H1 (cell line): ENCODE data around the gene PAXX. TPM values are rescaled to one million over a fixed set of nuclear protein-coding genes. Genes with fewer than 3 reads are reported as not detected.

Experiments used
- CTCF ChIA-PET: fragments of 300-600 bp; sonication (Branson Sonifier 250); formaldehyde crosslinking; loops from one replicate; lab custom pipeline; 2021; ENCODE audit not compliant: partially characterized antibody; lab: Charles Lee
- POLR2A ChIA-PET: fragments of 300-600 bp; sonication (Branson Sonifier 250); formaldehyde crosslinking; loops from one replicate; lab custom pipeline; 2021; ENCODE audit warnings: inconsistent platforms; ENCODE audit not compliant: partially characterized antibody; lab: Charles Lee
- DNase-seq, 2 experiments: peaks; one replicate each; pipeline versions ENCODE4 v3.0.0 to v3.0.0-alpha.2; 2010 to 2022; ENCODE audit warnings: low spot score in 2 of 2, low read depth in 1 of 2, mixed read lengths in 1 of 2
- FAIRE-seq: peaks from 2 replicates; lab custom pipeline; 2011; peaks lifted over from hg19 to GRCh38; lab: Jason Lieb, UNC
- H2AFZ ChIP-seq: 2 replicates; pipeline ENCODE4 v1.8.1; 2012; ENCODE audit warnings: low read length, inconsistent platforms
- H2AK5ac ChIP-seq: 2 replicates; pipeline ENCODE4 v1.6.1; 2013; ENCODE audit warnings: low read depth, low read length
- H2BK120ac ChIP-seq: replicated peaks from 2 replicates; pipeline ENCODE3; 2013; ENCODE audit warnings: low read depth, low read length, inconsistent platforms
- H2BK12ac ChIP-seq: 2 replicates; pipeline ENCODE4 v1.6.1; 2013; ENCODE audit warnings: low read depth, low read length
- H2BK15ac ChIP-seq: 2 replicates; pipeline ENCODE4 v1.6.1; 2013; ENCODE audit warnings: low read length
- H2BK20ac ChIP-seq: 2 replicates; pipeline ENCODE4 v1.6.1; 2013; ENCODE audit warnings: low read length
- H2BK5ac ChIP-seq: 2 replicates; pipeline ENCODE4 v1.6.1; 2013; ENCODE audit warnings: low read depth, low read length
- H3K14ac ChIP-seq: 2 replicates; pipeline ENCODE4 v1.6.1; 2013; ENCODE audit warnings: inconsistent platforms; ENCODE audit not compliant: insufficient read length
- H3K18ac ChIP-seq: 2 replicates; pipeline ENCODE4 v1.6.1; 2013; ENCODE audit warnings: low read length; ENCODE audit errors: extremely low read depth
- H3K23ac ChIP-seq: 2 replicates; pipeline ENCODE4 v1.6.1; 2013; ENCODE audit warnings: inconsistent platforms; ENCODE audit not compliant: insufficient read length
- H3K23me2 ChIP-seq: 2 replicates; pipeline ENCODE4 v1.6.1; 2013; ENCODE audit warnings: low read depth, low read length
- H3K27ac ChIP-seq: 2 replicates; pipeline ENCODE4 v1.6.1; 2011; ENCODE audit warnings: low read depth, low read length, inconsistent platforms
- H3K27me3 ChIP-seq, 4 experiments: replicated peaks in 1 of 4; 1 replicate in 1 of 4; 2 replicates in 3 of 4; pipeline versions ENCODE4 v1.6.1 to v1.8.1; 2011 to 2013; ENCODE audit warnings: low read length in 3 of 4, mild to moderate bottlenecking in 3 of 4, inconsistent platforms in 2 of 4, mixed read lengths in 2 of 4, moderate library complexity in 1 of 4; ENCODE audit not compliant: control insufficient read depth in 3 of 4, insufficient read depth in 3 of 4; ENCODE audit errors: extremely low read depth in 1 of 4
- H3K36me3 ChIP-seq, 4 experiments: 2 replicates each; pipeline versions ENCODE4 v1.6.1 to v1.8.1; 2011 to 2013; ENCODE audit warnings: mild to moderate bottlenecking in 4 of 4, low read length in 3 of 4, moderate library complexity in 2 of 4, control low read depth in 1 of 4, inconsistent platforms in 1 of 4; ENCODE audit not compliant: insufficient read depth in 4 of 4, control insufficient read depth in 2 of 4
- H3K4ac ChIP-seq: replicated peaks from 2 replicates; pipeline ENCODE3; 2013; ENCODE audit warnings: low read length, low read depth, mixed read lengths, inconsistent platforms; ENCODE audit not compliant: insufficient read length
- H3K4me1 ChIP-seq, 4 experiments: replicated peaks in 1 of 4; 1 replicate in 1 of 4; 2 replicates in 3 of 4; pipeline versions ENCODE4 v1.6.1 to v1.8.1; 2011 to 2013; ENCODE audit warnings: low read length in 3 of 4, inconsistent platforms in 2 of 4, mixed read lengths in 1 of 4; ENCODE audit not compliant: insufficient read depth in 4 of 4, control insufficient read depth in 3 of 4
- H3K4me2 ChIP-seq, 2 experiments: 2 replicates each; pipeline versions ENCODE4 v1.6.1 to v1.8.1; 2011 to 2013; ENCODE audit warnings: low read depth in 2 of 2, low read length in 2 of 2, control low read depth in 1 of 2, inconsistent platforms in 1 of 2, mild to moderate bottlenecking in 1 of 2; ENCODE audit not compliant: insufficient read depth in 1 of 2
- H3K4me3 ChIP-seq, 4 experiments: fragments of 200-600, 300-600 bp in 1 of 4; sonication (generic), shearing (Covaris generic), sonication (Bioruptor Twin) in 1 of 4; 2 replicates each; pipeline versions ENCODE4 v1.5.1 to v1.8.1; 2011 to 2016; ENCODE audit warnings: low read length in 4 of 4, low read depth in 3 of 4, control low read depth in 2 of 4, inconsistent platforms in 2 of 4, mild to moderate bottlenecking in 2 of 4, mixed read lengths in 1 of 4, moderate library complexity in 1 of 4; ENCODE audit not compliant: insufficient read depth in 2 of 4; ENCODE audit errors: extremely low read depth in 1 of 4
- H3K56ac ChIP-seq: replicated peaks from 2 replicates; pipeline ENCODE3; 2013; ENCODE audit warnings: low read depth, mild to moderate bottlenecking, mixed read lengths, low read length, inconsistent platforms; ENCODE audit not compliant: insufficient read length
- H3K79me1 ChIP-seq: 2 replicates; pipeline ENCODE4 v1.6.1; 2013; ENCODE audit warnings: low read depth, low read length, control low read depth
- H3K79me2 ChIP-seq, 2 experiments: 2 replicates each; pipeline versions ENCODE4 v1.6.1 to v1.8.1; 2012 to 2013; ENCODE audit warnings: low read length in 2 of 2, mild to moderate bottlenecking in 2 of 2, inconsistent platforms in 1 of 2; ENCODE audit not compliant: insufficient read depth in 2 of 2, control insufficient read depth in 1 of 2
- H3K9ac ChIP-seq, 4 experiments: replicated peaks in 1 of 4; 1 replicate in 1 of 4; 2 replicates in 3 of 4; pipeline versions ENCODE4 v1.6.1 to v1.8.1; 2011 to 2013; ENCODE audit warnings: low read depth in 3 of 4, low read length in 3 of 4, control low read depth in 2 of 4, mild to moderate bottlenecking in 2 of 4, moderate library complexity in 2 of 4, inconsistent platforms in 1 of 4; ENCODE audit errors: extremely low read depth in 1 of 4
- H3K9me3 ChIP-seq, 2 experiments: 2 replicates each; pipeline versions ENCODE4 v1.6.1 to v1.8.1; 2012 to 2013; ENCODE audit warnings: mild to moderate bottlenecking in 2 of 2, moderate library complexity in 2 of 2, control low read depth in 1 of 2, inconsistent platforms in 1 of 2, low read depth in 1 of 2, low read length in 1 of 2, mixed read lengths in 1 of 2; ENCODE audit not compliant: insufficient read depth in 2 of 2
- H4K20me1 ChIP-seq, 2 experiments: replicated peaks in 1 of 2; 2 replicates each; pipeline versions ENCODE3 to v1.8.1; 2011 to 2013; ENCODE audit warnings: inconsistent platforms in 2 of 2, low read length in 2 of 2, mild to moderate bottlenecking in 1 of 2; ENCODE audit not compliant: insufficient read depth in 2 of 2, control insufficient read depth in 1 of 2
- H4K5ac ChIP-seq: 2 replicates; pipeline ENCODE4 v1.6.1; 2013; ENCODE audit warnings: low read length, low read depth, mixed read lengths, inconsistent platforms; ENCODE audit not compliant: insufficient read length
- H4K8ac ChIP-seq: 2 replicates; pipeline ENCODE4 v1.8.0; 2013; ENCODE audit warnings: mild to moderate bottlenecking, moderate library complexity, low read length, inconsistent platforms; ENCODE audit not compliant: insufficient read depth; ENCODE audit errors: extremely low read depth
- H4K91ac ChIP-seq: replicated peaks from 2 replicates; pipeline ENCODE3; 2013; ENCODE audit warnings: low read length, mixed read lengths, inconsistent platforms; ENCODE audit not compliant: insufficient read length
- BRCA1 ChIP-seq: IDR thresholded peaks from 2 replicates; pipeline ENCODE4 v1.6.1; 2012; ENCODE audit warnings: low read depth, low read length, improper control_type of control experiment
- CHD1 ChIP-seq: IDR thresholded peaks from 2 replicates; pipeline ENCODE4 v1.6.1; 2012; ENCODE audit warnings: low read depth, low read length, improper control_type of control experiment
- FOSL1 ChIP-seq: IDR thresholded peaks from 2 replicates; pipeline ENCODE4 v1.6.1; 2011; ENCODE audit warnings: mild to moderate bottlenecking, low read depth, low read length, moderate library complexity; ENCODE audit not compliant: insufficient read depth
- HDAC6 ChIP-seq: IDR thresholded peaks from one replicate; pipeline ENCODE4 v1.7.1; 2012; ENCODE audit warnings: low read depth, mild to moderate bottlenecking, inconsistent platforms, low read length, moderate library complexity
- NRF1 ChIP-seq: IDR thresholded peaks from 2 replicates; pipeline ENCODE4 v1.6.1; 2011; ENCODE audit warnings: mild to moderate bottlenecking, low read depth, low read length, improper control_type of control experiment
- PHF8 ChIP-seq: fragments of 200-600 bp; sonication (generic); conservative IDR thresholded peaks from 2 replicates; pipeline ENCODE4 v1.7.1; 2012; ENCODE audit warnings: low read depth, mild to moderate bottlenecking, inconsistent platforms, low read length, moderate library complexity
- RAD21 ChIP-seq, 2 experiments: IDR thresholded peaks in 1 of 2; conservative IDR thresholded peaks in 1 of 2; 2 replicates each; pipeline ENCODE4 v1.6.1; 2011; ENCODE audit warnings: low read depth in 2 of 2, low read length in 2 of 2, improper control_type of control experiment in 1 of 2, inconsistent platforms in 1 of 2, mild to moderate bottlenecking in 1 of 2, moderate library complexity in 1 of 2
- SAP30 ChIP-seq: fragments of 300-600 bp; sonication (generic); IDR thresholded peaks from 2 replicates; pipeline ENCODE4 v1.7.1; 2012; ENCODE audit warnings: low read length, moderate library complexity, mild to moderate bottlenecking, inconsistent platforms; ENCODE audit not compliant: insufficient read depth, insufficient replicate concordance
- SP2 ChIP-seq: IDR thresholded peaks from 2 replicates; pipeline ENCODE4 v1.6.1; 2012; ENCODE audit warnings: mild to moderate bottlenecking, low read length, inconsistent platforms
- ZNF274 ChIP-seq: IDR thresholded peaks from 2 replicates; pipeline ENCODE4 v1.7.0; 2012; ENCODE audit warnings: low read length, borderline replicate concordance; ENCODE audit errors: extremely low read depth
- WGBS, 2 experiments: shearing (Covaris generic) in 1 of 2; methylation state at CpG; one replicate each; pipeline versions ENCODE4 v1.1.6 to v1.1.7; 2013 to 2015; ENCODE audit warnings: low lambda C conversion rate in 2 of 2, mixed read lengths in 2 of 2, inconsistent platforms in 1 of 2, low coverage in 1 of 2, missing lambda C conversion rate in 1 of 2; ENCODE audit not compliant: insufficient replicate concordance in 2 of 2, insufficient coverage in 1 of 2, insufficient read length in 1 of 2; ENCODE audit errors: extremely low coverage in 1 of 2, missing lambda C conversion rate in 1 of 2; 5-methylcytosine and 5-hydroxymethylcytosine counted together
- polyA plus RNA-seq, 7 experiments: library from polyadenylated mRNA; depleted of rRNA in 3 of 7; stranded (reverse) in 5 of 7; unstranded in 2 of 7; fragments of >200 nt in 5 of 7; fragments of 200-250 nt in 2 of 7; gene quantifications; 1 replicate in 5 of 7; 2 replicates in 1 of 7; 4 replicates in 1 of 7; pipeline versions ENCODE4 v1.2.1 to v1.2.3, GENCODE V29; 2011 to 2013; ENCODE audit warnings: missing spikeins in 2 of 7, mixed read lengths in 2 of 7
- total RNA-seq: library from RNA; stranded (reverse); fragmentation: NEBNext Ultra II Directional; extraction: Animal tissue kit (Norgen Biotek cat#: 25700); gene quantifications from 2 replicates; pipeline ENCODE4 v1.2.1, GENCODE V29; 2021
- TF ChIP-seq, protein P1 (sequence below): IDR thresholded peaks from 2 replicates; pipeline ENCODE4 v1.6.1; 2012; ENCODE audit warnings: inconsistent platforms

Gene PAXX
- total and polyA plus RNA-seq, 2 of the 8 experiments (the other 6 are each of a cell fraction or from before 2014, with no cell fraction given), result 43.4 to 45.9 TPM

DNA sequence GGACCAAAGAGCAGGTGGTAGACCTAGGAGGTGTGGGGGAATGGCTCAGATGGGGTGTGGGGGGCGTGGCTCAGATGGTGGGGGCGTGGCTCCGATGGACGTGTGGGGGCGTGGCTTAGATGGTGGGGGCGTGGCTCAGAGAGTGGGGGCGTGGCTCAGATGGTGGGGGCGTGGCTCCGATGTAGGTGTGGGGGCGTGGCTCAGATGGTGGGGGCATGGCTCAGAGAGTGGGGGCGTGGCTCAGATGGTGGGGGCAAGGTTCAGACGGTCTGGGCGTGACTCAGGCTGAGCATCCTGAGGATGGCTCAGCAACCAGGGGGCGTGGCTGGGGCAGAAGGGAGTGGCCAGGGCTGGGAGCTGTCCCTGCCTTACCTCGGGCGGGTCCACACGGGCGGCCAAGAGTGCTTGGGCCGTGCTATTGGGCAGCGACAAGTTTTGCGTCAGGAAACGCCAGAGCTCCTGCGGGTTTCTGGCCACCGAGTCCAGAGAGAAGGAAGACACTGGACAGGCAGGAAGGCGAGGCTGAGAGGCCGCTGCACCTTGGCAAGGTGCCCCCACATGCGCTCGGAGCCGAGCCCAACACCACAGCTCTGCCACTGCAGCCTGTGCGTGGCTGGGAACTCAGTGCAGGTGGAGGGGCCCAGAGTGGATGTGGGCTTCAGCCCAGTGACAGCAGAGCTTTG is 29.9 kb downstream of the PAXX start:
- Histone ChIP-seq H2BK5ac (peak overlapping the region; percentile 61; the same call in 1 of the 2 replicates), H3K9me3 (peaks cover 0 to 2% of the 10 kb centered on the region in 2 experiments; a peak in 1 of 4 replicates), H4K8ac (no peak overlapping the region; the same call in 1 of the 2 replicates), H3K27me3 (peaks cover 0 to 9% (median 5%) of the 10 kb centered on the region in 4 experiments; a peak in 5 of 7 replicates), H2BK15ac (peak overlapping the region; percentile 61; the same call in 1 of the 2 replicates), H3K27ac (no peak overlapping the region), H3K79me1 (no peaks in the 10 kb centered on the region), H3K56ac (no peak overlapping the region), H3K4me2 (no peak overlapping the region), H4K91ac (no peak overlapping the region), H3K23ac (no peak overlapping the region), H3K4ac (no peak overlapping the region), H3K14ac (no peak overlapping the region), H4K5ac (no peak overlapping the region), H3K4me1 (peaks cover 0 to 9% (median 4%) of the 10 kb centered on the region in 4 experiments; a peak in 4 of 7 replicates), H3K79me2 (no peaks in the 10 kb centered on the region), H3K4me3 (no peak overlapping the region), H2AFZ (no peak overlapping the region), H3K9ac (no peak overlapping the region), H4K20me1 (peaks cover 0 to 8% of the 10 kb centered on the region in 2 experiments), H3K18ac (peak overlapping the region; percentile 48; the same call in 1 of the 2 replicates), H2BK120ac (no peak overlapping the region), H2BK12ac (0 out of 2 replicates have a peak overlapping the region, but pooled peaks have one; percentile 60), H3K36me3 (peaks cover 0 to 2% (median 0%) of the 10 kb centered on the region in 4 experiments; a peak in 1 of 8 replicates), H2BK20ac (no peak overlapping the region), H3K23me2 (no peaks in the 10 kb centered on the region), H2AK5ac (no peak overlapping the region)
- WGBS, 2 experiments, result 57% methylated on average over 19 of the region's 30 CpGs; no CpG with 5 or more reads in 1 of the 2 experiments
- no peak for FAIRE-seq
- ChIA-PET POLR2A (interaction anchor here (0.9 to 1.1 kb wide), 2 partner anchors 29 to 222 kb away, joined by 4 read pairs; no protein-coding TSS in a partner anchor), CTCF (interaction anchor here (0.7 to 7.2 kb wide), 15 partner anchors 8 to 234 kb away, joined by 3 to 54 read pairs (median 4); partner anchors contain the start of genes ABCA2, FUT7, LCNL1 and PAXX)
- peak; percentile 90 to 95 for DNase-seq
- no peak for TF ChIP-seq CHD1
- TF ChIP-seq SP2, result no peak
- no peak for TF ChIP-seq RAD21 (IDR thresholded peaks at IDR 0.05 in 1 of 2, conservative IDR thresholded peaks at IDR 0.05 in 1 of 2; ENCODE audit: low read depth in 2 of 2, low read length in 2 of 2)
- no peak for TF ChIP-seq PHF8
- TF ChIP-seq SAP30, result no peak
- TF ChIP-seq BRCA1, result no peak
- TF ChIP-seq, protein P1, sequence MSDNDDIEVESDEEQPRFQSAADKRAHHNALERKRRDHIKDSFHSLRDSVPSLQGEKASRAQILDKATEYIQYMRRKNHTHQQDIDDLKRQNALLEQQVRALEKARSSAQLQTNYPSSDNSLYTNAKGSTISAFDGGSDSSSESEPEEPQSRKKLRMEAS, result peak; percentile 54; the same call in 1 of the 2 replicates
- TF ChIP-seq ZNF274, result no peak
- no peak for TF ChIP-seq HDAC6
- no peak for TF ChIP-seq FOSL1
- no peak for TF ChIP-seq NRF1
